HG02885 (cell line): ENCODE data around the gene FNTB.
A peak's percentile ranks its signal among the peaks of the same experiment; 100 is the strongest.

ENCODE experiments used
- ATAC-seq: cut with Tn5 transposase; IDR thresholded peaks from one replicate; pipeline ENCODE4 v1.9.1; 2021; ENCODE audit warnings: mild to moderate bottlenecking; ENCODE audit not compliant: unreplicated experiment, poor library complexity

Gene FNTB

DNA sequence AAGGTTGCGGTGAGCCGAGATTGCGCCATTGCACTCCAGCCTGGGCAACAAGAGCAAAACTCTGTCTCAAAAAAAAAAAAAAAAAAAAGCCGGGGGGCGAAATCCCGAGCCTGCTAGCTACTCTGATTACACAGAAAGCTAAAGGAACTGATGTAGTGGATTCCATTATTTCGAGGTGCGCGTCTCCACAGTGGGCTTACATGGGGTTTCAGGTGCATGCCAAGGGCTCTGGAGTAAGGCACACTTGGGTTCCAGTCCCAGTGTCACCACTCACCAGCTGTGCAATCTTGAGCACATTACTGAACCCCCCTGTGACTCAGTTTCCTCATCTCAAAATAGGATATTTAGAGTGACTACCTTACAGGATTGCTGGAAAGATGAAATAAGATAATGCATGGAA, 12.9 kb upstream of the FNTB start:
- ATAC-seq: no peak

- ATAC-seq: no peak
Measured at GRCh38 chr14:64974563-64974962, 12.1 kb upstream of the FNTB start.

DNA sequence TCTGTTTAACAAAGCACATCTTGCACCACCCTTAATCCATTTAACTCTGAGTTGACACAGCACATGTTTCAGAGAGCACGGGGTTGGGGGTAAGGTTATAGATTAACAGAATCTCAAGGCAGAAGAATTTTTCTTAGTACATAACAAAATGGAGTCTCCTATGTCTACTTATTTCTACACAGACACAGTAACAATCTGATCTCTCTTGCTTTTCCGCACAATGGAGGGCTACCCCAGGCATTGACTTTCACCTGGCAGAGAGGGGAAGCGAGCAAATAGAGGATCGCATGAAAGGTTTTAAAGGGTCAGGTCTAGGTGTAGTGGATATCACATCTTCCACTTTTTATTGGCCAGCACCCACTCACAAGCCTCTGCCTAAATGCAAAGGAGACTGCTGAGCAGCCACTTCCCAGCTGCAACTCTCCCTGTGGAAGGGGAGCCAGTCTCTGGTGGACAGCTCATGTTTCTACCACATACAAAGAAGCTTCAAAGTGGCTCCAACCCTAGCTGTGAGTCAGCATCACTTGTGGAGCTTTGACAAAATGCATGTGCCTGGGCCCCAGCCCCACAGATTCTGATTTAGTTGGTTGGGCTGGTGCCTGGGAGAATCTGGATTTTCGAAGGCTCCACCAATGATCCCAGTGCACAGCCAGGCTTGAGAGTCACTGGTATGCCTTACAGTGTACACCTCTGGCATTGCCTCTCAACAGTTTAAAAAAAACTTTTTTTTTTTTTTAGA, 7.2 kb upstream of the FNTB start:
- no peak for ATAC-seq

DNA sequence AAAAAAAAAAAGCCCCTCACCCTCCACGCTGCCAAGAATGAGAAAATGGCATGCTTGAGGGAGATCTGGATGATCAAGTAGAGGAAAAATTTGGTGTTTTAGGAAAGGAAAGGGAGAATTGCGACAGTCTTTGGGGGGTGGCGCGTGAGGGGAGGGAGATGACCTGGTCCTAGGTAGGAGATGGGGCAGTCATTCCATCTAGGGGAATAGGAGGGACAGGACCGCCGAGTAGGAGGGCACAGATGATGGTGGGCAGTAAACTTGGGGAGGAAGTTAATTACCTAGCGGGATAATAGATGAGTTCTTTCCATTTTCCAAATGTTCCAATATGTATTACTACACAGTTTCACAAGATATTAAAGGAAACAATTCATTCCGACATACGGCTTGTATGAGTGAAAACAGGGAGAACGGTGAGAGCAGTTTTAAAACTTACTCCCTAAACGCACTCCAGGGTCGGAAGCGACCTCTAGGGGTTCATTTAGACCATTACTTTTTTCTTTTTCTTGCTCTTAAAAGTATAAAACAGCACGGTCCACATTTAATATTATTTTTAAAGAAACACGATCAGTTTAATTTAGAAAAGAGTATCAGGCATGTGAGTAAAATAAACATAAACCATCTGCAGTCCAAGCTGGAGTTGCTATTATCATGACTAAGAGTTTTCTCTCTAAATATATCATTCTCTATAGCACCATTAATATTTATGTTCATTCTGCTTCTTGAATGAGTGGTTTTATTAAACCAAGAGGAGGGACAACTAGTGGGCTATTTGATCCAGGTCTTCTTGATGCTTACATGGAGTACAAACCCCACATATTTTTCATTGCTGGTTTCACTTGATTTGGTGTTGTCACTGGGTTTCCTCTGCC, 3.0 kb upstream of the FNTB start:
- ATAC-seq: no peak

DNA sequence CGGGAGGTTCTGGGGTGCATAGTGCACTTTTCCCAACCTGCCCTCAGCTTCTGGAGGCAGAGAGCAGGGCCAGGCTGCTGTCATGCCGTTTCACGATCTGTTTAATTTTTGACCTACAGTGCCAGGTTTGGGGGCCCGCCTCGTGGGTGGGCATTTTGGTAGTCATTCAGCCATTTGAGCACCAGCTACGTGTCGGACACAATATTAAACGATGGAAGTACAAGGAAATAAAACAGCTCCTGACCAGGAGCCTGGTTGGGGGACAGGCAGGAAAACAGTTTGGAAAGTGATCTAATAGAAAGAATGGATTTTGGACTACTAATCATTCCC, 708 bp downstream of the FNTB start:
- no peak for ATAC-seq

GRCh38 chr14:64990296-64990695, 3.6 kb downstream of the FNTB start:
- ATAC-seq: no peak

DNA sequence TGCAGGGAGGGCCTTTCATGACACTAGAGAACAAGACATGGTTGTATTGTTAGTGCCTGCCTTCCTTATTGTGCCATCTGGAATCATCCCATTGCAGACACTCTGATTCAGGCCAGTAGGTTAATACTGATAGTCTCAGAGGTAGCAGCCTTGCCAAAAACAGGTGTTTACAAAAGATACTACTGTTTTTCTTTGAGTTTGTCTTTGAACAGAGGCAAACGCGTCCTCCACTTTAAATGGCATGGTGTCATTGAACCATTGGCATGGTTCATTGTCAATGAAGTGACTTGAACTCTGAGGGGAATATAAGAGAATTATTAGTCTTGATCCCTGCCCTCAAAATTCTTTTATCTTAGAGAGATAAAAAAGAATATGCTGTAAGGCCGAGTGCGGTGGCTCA, 4.2 kb downstream of the FNTB start:
- no peak for ATAC-seq

DNA sequence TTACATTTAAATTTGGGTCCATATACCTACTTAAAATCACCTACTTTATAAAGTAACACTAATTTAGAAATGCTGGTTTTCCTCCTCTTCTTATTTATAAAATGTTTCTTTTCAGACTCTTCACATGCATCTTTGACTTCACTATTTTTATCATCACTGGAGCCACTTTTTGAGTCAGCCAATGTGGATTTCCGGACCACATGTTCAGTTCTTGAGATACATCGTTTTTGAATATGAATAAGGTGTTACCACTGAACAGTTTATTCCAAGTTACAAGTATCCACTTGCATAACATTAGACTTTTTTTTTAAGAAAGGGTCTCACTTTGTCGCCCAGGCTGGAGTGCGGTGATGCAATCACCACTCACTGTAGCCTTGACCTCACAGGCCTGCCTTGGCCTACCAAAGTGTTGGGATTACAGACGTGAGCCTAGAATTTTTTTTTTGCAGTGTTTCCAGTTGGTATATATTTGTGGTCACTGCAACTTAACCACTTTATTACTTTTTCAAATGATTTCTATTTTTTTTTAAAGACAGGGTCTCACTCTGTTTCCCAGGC, 5.7 kb downstream of the FNTB start:
- no peak for ATAC-seq

GRCh38 chr14:64993266-64993930, 6.7 kb downstream of the FNTB start:
- ATAC-seq: no peak

DNA sequence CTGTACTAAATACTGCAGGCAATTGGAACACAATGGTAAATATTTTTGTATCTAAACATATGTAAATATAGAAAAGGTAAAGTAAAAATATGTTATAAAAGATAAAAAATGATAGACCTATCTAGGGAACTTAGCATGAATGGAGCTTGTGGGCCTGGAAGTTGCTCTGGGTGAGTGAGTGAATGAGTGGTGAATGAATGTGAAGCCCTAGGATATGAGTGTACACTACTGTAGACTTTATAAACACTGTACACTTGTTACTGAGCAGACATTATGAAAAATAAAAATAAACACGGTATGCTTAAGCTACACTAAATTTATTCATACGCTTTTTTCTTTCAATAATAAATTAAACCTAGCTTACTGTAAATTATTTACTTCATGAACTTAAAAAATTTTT, 7.8 kb downstream of the FNTB start:
- no peak for ATAC-seq

- ATAC-seq: no peak
Measured at GRCh38 chr14:64995291-64995690, 8.6 kb downstream of the FNTB start.

DNA sequence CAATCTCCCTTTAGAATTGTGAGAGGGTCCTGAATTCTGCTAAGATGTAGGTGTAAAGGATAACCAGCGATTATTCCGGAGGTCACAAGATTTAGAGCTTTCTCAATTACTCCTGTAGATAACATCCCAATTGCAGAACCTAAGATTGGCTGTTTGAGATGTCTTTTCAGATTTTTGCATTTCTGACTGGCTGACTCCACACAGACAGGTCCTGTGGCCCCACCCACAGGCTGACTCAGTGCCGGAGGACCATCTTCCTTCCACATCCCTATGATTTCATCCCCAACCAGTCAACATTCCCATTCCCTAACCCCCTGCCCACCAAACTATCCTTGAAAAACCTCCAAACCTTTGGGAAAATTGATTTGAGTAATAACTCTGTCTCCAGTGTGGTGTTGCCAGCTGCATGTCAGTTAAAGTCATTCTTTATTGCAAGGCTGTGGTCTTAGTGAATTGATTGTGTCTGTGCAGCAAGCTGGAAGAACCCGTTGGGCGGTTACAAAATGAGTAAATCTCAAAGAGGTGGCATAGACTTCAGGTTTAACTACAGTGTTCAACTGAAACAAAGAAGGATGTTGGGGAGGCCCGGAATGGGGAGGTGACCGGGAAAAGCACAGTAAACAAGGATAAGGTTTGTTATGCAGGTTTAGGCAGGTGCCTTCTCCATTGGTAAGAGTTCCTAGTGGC, 10.6 kb downstream of the FNTB start:
- ATAC-seq: no peak

DNA sequence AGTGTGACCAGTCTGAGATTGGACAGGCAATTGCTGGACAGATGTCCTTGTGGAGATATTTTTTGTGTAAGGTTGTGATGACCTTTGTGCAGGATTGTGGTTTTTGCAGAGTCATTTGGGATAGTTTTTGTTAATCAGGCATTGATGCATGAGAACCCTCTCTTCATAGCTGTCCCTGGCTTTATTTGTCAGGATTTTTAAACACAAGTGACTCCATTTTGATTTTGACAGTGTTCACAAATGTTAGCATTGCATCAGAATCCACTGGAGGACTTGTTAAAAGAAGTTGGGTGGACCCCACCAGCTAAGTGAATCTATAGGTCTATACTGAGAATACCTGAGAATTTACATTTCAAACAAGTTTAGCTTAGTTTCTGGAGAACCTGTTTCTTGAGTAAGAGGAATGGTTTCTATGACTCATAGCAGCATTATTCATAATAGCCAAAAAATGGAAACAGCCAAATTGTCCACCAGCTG, 11.8 kb downstream of the FNTB start:
- ATAC-seq: no peak

DNA sequence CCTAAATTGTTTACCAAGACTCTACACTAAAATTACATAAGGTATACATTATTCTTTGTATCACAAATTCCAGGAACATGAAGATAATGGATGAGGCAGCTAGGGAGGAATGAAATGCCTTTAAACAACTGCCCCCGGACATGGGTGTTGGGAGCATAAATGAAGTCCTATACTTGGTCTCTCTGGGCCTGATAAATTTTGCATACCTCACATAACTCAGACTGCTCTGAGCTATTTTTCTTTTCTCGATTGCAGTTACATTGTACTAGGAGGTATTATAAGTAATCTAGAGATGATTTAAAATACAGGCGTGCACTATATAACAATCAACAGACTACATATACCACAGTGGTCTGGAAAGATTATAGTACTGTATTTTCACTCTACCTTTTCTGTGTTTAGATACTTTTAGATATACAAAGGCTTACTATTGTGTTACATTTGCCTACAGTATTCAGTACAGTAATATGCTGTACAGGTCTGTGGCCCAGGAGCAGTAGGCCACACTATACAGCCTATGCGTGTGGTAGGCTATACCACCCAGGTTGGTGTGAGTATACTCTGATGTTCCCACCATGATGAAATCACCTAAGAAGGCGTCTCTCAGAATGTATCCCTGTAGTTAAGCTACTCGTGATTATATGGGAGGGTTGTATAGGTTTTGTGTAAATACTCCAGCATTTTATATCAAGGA, 14.3 kb downstream of the FNTB start:
- ATAC-seq: no peak

DNA sequence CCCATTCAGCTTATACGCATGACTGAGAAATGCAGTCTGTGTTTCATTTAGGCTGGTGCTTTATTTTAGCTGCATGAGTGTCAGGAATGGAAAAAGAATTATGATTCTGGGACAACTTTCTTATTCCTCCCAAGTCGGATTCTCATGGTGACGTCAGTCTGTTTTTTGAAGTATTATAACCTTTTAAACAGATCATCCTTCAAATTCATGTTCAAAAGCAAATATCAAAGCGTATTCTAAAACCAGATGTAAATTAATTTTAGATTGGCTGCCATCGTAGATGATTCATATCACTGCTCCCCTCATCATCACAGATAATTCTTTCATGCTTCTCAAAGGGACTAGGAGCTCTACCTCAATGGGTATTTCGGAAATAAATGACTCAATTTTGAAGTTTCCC, 15.0 kb downstream of the FNTB start:
- no peak for ATAC-seq

DNA sequence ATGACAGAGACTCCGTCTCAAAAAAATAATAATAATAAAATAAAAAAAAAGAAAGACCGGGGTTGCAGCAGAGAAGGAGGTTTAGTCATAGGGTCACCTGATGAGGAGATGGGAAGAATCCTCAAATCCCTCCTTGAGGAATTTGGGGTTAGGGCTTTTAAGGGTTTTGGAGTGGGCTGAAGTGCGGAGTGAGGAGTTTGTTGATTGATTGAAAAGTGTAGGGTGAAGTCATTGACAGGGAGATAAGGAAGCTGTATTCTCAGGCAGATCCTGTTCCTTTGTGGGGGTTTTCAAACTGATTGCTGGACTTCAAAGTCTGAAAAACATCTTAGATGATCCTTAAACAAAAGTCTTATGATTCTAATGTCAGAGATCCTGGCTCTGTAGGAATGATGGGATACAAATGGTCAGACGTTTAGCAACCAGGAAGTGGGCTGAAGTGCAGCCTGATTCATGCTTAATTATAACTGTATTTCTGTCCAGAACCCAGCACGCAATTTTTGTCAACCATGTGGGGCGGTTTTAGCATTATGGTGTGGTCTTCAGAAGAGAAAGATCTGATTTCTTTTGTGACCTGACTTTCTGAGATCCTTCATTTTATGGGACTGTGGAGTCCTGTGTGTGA, 16.0 kb downstream of the FNTB start:
- ATAC-seq: no peak

DNA sequence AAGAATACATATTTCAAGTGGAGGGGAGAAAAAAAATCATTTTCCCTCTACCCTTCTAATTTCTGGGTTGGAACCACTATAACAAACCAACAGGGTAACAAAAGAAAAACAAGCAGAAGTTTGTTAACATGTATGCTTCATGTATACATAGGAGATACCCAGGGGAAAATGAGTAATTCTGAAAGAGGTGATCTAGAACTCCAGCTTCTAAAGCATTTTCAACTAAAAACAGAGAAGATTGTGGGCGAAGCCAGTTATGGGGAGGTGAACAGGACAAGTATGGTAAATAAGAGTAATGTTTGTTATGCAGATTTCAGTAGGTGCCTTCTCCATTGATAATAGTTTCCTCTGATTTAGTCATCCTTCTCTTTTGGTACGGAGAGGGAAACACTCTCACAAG, 16.7 kb downstream of the FNTB start:
- peak; percentile 87 for ATAC-seq

- no peak for ATAC-seq
Measured at GRCh38 chr14:65006261-65006721, 19.6 kb downstream of the FNTB start.

DNA sequence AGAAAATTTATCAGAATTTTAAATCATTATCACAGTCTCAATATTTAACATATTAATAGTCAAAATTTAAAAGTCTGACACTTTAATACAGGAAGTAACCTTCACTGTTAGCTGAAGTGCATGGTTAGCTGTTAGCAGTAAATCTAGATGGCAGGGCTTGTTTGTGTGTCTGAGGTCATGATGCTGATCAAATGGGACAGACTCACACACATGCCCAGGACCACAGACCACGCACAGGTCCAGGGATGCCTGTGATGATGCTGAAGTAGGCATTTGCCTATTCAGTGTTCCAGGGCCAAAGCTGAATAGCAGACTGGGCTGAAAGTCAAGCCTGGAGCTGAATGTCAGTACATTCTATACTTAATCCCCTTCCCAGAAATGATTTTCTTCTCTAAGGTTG, 20.5 kb downstream of the FNTB start:
- no peak for ATAC-seq
